Activated T-cell treated with anti-CD3 and anti-CD28 coated beads, Interleukin-2, amount 50 U/mL, for 1 hour (primary cell): ENCODE measurements around the gene ODAD3.
"Not testable (repeated sequence)": the region's sequence is repeated elsewhere in the genome, so short reads cannot be mapped to it uniquely, and the experiment has no call there.

Source experiments
- DNase-seq: peaks from one replicate; pipeline ENCODE4 v3.0.0-alpha.2; 2020

The ODAD3 gene

GRCh38 chr19:11458912-11459311, 24.0 kb upstream of the ODAD3 start:
- not testable (repeated sequence) for DNase-seq

DNA sequence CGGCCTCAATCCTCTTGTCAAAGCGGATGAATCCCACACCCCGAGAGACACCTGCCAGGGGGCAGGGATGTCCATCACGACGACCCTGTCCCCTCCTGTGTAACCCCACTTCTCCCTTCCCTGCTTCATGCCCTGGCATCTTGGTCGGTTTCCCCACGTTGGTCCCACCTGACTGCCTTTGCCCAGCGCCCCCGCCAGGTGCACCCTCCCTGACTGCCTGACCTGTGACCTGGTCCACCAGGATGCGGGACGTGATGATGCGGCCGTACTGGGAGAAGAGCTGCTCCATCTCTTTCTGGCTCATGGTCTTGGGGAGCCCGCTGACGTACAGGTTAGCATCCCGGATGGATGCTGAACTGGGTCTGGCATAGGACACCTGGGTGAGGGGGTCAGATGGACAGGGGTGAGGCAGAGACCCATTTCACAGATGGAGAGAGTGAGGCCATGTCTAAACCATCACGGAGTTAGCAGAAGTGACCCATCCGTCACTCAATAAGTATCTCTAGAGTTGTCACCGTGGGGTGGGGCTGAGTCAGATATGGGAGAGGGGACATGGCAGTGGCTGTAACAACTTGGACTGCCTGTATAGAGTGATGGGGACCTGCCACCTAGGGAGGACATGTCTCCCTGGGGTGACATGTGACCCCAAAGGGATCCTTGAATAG, 23.4 kb upstream of the ODAD3 start:
- DNase-seq: no peak

GRCh38 chr19:11457831-11458230, 22.9 kb upstream of the ODAD3 start:
- no peak for DNase-seq

DNA sequence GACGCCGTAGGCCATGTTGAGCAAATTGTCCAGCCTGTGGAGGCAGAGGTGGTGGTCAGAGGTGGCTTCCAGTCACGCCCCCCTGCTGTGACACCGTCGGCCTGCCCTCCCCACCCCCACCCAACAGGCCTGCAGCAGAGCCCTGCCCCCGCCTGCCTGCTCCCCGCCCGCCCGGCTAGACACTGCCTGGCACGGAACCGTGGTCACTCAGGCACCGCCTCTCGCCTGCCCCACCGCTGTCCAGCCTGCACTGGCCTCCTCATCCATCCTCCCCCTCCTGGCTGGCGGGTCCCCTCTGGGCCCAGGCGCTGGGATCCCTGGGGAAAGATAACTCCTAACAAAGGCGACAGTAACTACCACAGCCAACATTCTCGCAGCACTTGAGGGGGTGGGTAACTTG, 22.2 kb upstream of the ODAD3 start:
- DNase-seq: no peak

- no peak for DNase-seq
These were observed 21.7 kb upstream of the ODAD3 start for GRCh38 chr19:11456659-11457058.

DNA sequence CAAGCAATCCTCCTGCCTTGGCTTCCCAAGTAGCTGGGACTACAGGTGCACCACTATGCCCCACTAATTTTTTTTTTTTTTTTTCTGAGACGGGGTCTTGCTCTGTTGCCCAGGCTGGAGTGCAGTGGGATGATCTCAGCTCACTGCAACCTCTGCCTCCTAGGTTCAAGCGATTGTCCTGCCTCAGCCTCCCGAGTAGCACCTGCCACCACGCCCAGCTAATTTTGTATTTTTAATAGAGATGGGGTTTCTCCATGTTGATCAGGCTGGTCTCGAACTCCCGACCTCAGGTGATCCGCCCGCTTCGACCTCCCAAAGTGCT, 20.3 kb upstream of the ODAD3 start:
- DNase-seq: not testable (repeated sequence)

GRCh38 chr19:11453468-11454341, 18.8 kb upstream of the ODAD3 start:
- no peak for DNase-seq

GRCh38 chr19:11452620-11453310, 17.8 kb upstream of the ODAD3 start:
- no peak for DNase-seq

GRCh38 chr19:11451871-11452619, 17.1 kb upstream of the ODAD3 start:
- DNase-seq: no peak

GRCh38 chr19:11451327-11451870, 16.5 kb upstream of the ODAD3 start:
- DNase-seq: no peak

DNA sequence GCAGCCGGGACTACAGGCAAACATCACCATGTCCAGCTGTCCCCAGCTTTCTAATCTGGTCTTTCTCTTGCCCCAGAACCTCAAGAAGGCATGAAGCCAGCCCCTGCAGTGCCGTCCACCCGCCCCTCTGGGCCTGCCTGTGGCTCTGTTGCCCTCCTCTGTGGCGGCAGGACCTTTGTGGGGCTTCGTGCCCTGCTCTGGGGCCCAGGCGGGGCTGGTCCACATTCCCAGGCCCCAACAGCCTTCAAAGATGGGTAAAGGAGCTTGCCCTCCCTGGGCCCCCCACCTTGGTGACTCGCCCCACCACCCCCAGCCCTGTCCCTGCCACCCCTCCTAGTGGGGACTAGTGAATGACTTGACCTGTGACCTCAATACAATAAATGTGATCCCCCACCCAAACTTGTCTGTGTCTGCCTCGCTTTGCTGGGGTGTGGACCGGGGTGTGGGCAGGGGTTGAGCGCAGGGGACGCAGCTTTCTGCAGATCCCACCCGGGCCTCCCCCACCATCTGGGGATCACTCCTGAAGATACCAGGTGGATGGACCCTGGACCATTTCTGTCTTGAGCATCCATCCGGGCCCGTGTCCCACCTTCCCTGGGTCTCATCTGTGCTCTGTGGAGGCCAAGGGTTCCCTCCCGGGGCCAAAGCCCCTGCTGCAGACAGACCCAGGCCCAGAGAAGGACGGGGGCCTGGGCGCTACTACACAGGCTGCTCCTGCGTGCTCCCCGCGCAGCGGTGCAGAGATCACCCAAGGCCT, 15.8 kb upstream of the ODAD3 start:
- no peak for DNase-seq

DNA sequence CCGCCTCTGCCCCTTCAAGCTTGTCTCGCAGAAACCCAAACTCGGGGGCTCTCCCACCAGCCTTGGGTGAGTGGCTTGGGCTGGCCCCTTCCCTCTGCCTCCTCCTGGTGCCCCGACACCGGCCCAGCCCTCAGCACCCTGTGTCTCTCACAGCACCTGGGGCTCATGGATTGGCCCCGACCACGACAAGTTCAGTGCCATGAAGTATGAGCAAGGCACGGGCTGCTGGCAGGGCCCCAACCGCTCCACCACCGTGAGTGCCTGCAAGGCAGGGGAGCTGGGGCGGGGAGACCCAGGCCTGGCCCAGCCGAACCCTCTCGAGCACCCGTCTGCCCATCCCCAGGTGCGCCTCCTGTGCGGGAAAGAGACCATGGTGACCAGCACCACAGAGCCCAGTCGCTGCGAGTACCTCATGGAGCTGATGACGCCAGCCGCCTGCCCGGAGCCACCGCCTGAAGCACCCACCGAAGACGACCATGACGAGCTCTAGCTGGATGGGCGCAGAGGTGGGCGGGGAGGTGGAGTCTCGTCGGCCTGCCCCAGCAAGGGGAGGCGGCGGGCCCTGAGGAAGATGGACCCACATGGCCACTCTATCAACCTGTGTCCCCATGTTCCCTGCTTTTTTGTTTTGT, 14.1 kb upstream of the ODAD3 start:
- no peak for DNase-seq

- no peak for DNase-seq
These were observed 13.5 kb upstream of the ODAD3 start for GRCh38 chr19:11448410-11448809.

- DNase-seq: no peak
These were observed 12.7 kb upstream of the ODAD3 start for GRCh38 chr19:11447347-11448262.

DNA sequence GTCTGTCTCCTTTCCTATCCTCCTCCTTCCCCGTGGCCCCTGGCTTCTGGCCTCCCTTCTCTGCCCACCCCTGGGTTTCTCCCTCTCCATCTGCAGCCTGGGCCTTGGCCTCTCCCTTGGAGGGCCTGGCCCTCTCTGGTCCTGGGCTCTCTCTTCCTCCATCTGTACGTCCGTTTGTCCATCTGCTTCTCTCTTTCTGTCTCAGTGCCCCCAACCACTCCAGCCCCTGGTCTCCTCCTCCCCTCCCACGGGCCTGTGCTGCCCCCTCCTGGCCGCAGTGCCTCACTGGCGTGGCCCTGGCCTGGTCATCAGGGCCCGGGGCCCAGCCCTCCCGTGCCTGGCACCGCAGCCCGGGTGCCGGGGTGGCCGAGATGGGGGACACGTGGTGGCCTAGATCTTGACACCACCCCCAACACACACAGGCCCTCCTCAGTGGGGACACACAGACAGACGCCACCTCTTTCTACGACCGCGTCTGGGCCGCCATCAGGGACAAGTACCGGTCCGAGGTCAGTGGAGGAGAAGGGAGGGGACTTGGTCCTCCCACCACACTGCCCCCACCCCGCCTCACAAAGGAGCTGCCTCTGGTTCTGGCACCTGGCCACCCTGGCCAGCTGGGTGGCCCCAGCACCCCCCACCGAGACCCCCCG, 11.9 kb upstream of the ODAD3 start:
- DNase-seq: peak; percentile 61

DNA sequence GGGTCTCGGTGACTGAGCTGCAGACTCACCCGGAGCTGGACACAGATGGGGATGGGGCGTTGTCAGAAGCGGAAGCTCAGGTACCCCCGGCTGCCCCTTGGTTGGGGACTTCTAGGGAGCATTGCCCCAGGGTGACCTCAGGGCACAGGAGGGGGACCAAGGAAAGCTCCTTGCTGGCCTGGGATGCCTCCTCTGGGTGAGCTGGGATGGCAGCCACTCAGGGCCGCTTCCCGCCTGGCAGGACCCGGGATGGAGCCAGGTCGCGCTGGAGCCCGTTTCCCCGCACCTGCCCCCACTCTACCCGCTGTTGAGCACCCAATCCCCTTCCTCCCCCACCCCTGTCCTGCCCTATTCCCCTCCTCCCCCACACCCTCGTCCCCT, 11.3 kb upstream of the ODAD3 start:
- DNase-seq: no peak

DNA sequence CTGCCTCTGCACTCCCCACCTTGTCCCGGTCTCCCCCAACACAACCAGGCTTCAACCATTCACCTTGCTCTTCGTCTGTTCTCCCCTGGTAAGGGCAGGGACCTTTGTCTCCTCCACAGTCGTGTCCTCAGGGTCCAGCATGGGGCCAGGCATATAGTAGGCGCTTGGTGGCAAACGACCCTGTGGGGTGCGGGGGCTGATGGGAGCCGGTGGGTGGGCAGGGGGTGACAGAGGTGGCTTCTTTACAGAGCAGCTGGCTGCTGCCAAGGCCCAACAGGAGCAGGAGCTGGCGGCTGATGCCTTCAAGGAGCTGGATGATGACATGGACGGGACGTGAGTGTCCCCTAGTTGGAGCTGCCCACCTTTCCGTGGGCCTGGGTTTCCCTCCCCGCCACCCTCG, 10.2 kb upstream of the ODAD3 start:
- no peak for DNase-seq

DNA sequence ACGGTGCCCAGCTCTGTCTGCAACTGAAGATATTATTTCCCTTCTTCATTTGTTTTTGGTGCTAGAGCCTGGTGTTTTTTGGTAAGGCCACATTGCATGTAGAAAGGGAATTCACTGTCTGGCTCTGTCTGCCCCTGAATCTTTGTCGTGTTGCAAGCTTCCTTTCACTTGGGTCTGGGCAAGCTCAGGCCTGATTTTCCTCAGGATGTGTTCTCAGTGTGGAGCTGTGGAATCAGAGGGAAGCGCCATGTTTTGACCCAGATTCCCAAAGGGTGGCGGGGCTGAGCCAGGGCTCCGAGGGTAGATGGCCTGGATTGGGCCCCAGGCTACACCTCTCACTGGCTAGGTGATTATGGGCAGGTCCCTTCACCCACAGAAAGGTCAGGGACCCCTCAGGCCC, 9.1 kb upstream of the ODAD3 start:
- DNase-seq: no peak

- DNase-seq: no peak
These were observed 3.0 kb upstream of the ODAD3 start for GRCh38 chr19:11437955-11438354.

DNA sequence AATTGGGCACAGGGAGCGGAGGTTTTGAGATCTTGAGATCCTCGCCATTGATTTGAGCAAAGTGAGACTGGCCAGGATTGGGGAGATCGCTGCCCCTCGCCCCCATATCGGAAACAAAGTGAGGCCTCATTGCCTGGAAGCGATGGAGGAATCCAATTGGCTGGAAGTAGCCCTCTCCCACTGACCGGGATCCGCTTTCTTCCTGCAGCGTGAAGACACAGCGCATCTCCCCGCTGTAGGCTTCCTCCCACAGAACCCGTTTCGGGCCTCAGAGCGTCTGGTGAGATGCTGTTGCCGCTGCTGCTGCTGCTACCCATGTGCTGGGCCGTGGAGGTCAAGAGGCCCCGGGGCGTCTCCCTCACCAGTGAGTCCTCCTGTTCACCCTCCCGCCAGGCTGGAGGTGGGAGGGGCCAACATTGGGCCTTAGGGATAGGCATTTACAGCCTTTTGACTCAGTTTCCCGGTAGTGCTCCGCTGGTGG, 952 bp upstream of the ODAD3 start:
- DNase-seq: no peak
